GM12878 (cell line): ENCODE measurements around the gene PTPN21. TPM values are rescaled to one million over a fixed set of nuclear protein-coding genes. Genes with fewer than 3 reads are reported as not detected.

Source experiments
- ATAC-seq: fragments of 200-7000 bp; cut with Tn5 transposase; 3 replicates; pipeline ENCODE4 v1.9.1; 2020; ENCODE audit warnings: mild to moderate bottlenecking, moderate library complexity
- BruUV-seq: library from RNA; stranded (reverse); fragments of 400-500 nt; replicated peaks from 2 replicates; lab custom pipeline; 2021; lab: Mats Ljungman, UMichigan
- CTCF ChIA-PET: fragments of 300-600 bp; sonication (Branson Sonifier 250); formaldehyde crosslinking; extraction: SDS; loops from one replicate; lab custom pipeline; 2021; ENCODE audit warnings: inconsistent platforms; lab: Yijun Ruan, JAX
- POLR2A ChIA-PET: fragments of 350-600 bp; formaldehyde crosslinking; extraction: SDS; loops from one replicate; lab custom pipeline; 2021; ENCODE audit warnings: inconsistent platforms; lab: Charles Lee
- RAD21 ChIA-PET: fragments of 300-600 bp; sonication (Branson Sonifier 250); formaldehyde crosslinking; loops from one replicate; lab custom pipeline; 2023; ENCODE audit warnings: antibody characterized with exemption; ENCODE audit not compliant: unreplicated experiment; lab: Charles Lee
- SMC1A ChIA-PET: fragments of 300-600 bp; sonication (Branson Sonifier 250); formaldehyde crosslinking; loops from one replicate; lab custom pipeline; 2023; ENCODE audit not compliant: unreplicated experiment, uncharacterized antibody; lab: Charles Lee
- DNase-seq: peaks from one replicate; pipeline ENCODE4 v3.0.0-alpha.2; 2011; ENCODE audit warnings: low read depth, low spot score
- FAIRE-seq: peaks from 3 replicates; lab custom pipeline; 2011; peaks lifted over from hg19 to GRCh38; lab: Jason Lieb, UNC
- H2AFZ ChIP-seq: 2 replicates; pipeline ENCODE4 v1.6.0; 2011; ENCODE audit warnings: low read depth, low read length, control low read depth; ENCODE audit not compliant: control insufficient read depth
- H3K27ac ChIP-seq: 2 replicates; pipeline ENCODE4 v1.5.1; 2011; ENCODE audit warnings: control low read depth; ENCODE audit not compliant: control insufficient read depth, insufficient read depth
- H3K27me3 ChIP-seq, 2 experiments: replicated peaks in 1 of 2; 2 replicates each; pipeline versions ENCODE4 v1.6.0 to v1.6.1; 2011; ENCODE audit warnings: low read length in 1 of 2; ENCODE audit not compliant: control insufficient read depth in 2 of 2, insufficient read depth in 2 of 2
- H3K36me3 ChIP-seq, 2 experiments: 2 replicates each; pipeline ENCODE4 v1.5.1; 2011; ENCODE audit warnings: low read length in 1 of 2; ENCODE audit not compliant: control insufficient read depth in 2 of 2, insufficient read depth in 2 of 2
- H3K4me1 ChIP-seq: 2 replicates; pipeline ENCODE4 v1.6.1; 2011; ENCODE audit warnings: mild to moderate bottlenecking, low read length, moderate library complexity, mixed read lengths; ENCODE audit not compliant: control insufficient read depth, insufficient read depth
- H3K4me2 ChIP-seq: 2 replicates; pipeline ENCODE4 v1.6.0; 2011; ENCODE audit warnings: control low read depth; ENCODE audit not compliant: control insufficient read depth, insufficient read depth
- H3K4me3 ChIP-seq: fragments of 200-600 bp; sonication (generic); 2 replicates; pipeline ENCODE4 v1.5.1; 2016
- H3K79me2 ChIP-seq: 2 replicates; pipeline ENCODE4 v1.6.0; 2011; ENCODE audit warnings: low read length; ENCODE audit not compliant: control insufficient read depth, insufficient read depth
- H3K9ac ChIP-seq: 2 replicates; pipeline ENCODE4 v1.8.0; 2011; ENCODE audit warnings: low read length, control low read depth, mixed read lengths; ENCODE audit not compliant: control insufficient read depth, insufficient read depth
- H3K9me3 ChIP-seq: replicated peaks from 3 replicates; pipeline ENCODE4 v1.5.1; 2011; ENCODE audit warnings: mild to moderate bottlenecking, low read length; ENCODE audit not compliant: control insufficient read depth, insufficient read depth
- H4K20me1 ChIP-seq: 2 replicates; pipeline ENCODE4 v1.6.0; 2011; ENCODE audit not compliant: control insufficient read depth, insufficient read depth
- EED ChIP-seq: sonication (generic); IDR thresholded peaks from 2 replicates; pipeline ENCODE4 v1.6.1; 2016; ENCODE audit warnings: antibody characterized with exemption, low read depth
- IRF3 ChIP-seq: fragments of 450-650 bp; IDR thresholded peaks from 2 replicates; pipeline ENCODE4 v1.6.1; 2014; ENCODE audit warnings: mild to moderate bottlenecking
- NR2C2 ChIP-seq: IDR thresholded peaks from 2 replicates; pipeline ENCODE4 v1.6.1; 2011; ENCODE audit warnings: borderline replicate concordance, low read depth; ENCODE audit not compliant: control insufficient read depth, insufficient read length
- PML ChIP-seq: IDR thresholded peaks from 2 replicates; pipeline ENCODE4 v1.6.1; 2012; ENCODE audit warnings: low read length, inconsistent platforms
- POLR2A ChIP-seq: IDR thresholded peaks from 2 replicates; pipeline ENCODE4 v1.6.1; 2011; ENCODE audit warnings: low read depth, mild to moderate bottlenecking, low read length
- POLR2AphosphoS5 ChIP-seq: IDR thresholded peaks from 2 replicates; pipeline ENCODE4 v1.6.1; 2011; ENCODE audit warnings: mild to moderate bottlenecking, low read length, inconsistent platforms
- RELB ChIP-seq: fragments of 450-650 bp; IDR thresholded peaks from 2 replicates; pipeline ENCODE4 v1.6.1; 2017; ENCODE audit warnings: low read depth, mild to moderate bottlenecking, moderate library complexity
- STAT1 ChIP-seq: fragments of 450-650 bp; conservative IDR thresholded peaks from 2 replicates; pipeline ENCODE4 v1.6.1; 2014; ENCODE audit warnings: antibody characterized with exemption, mild to moderate bottlenecking
- TARDBP ChIP-seq: IDR thresholded peaks from 2 replicates; pipeline ENCODE4 v1.6.1; 2016; ENCODE audit warnings: borderline replicate concordance
- TBL1XR1 ChIP-seq: IDR thresholded peaks from 2 replicates; pipeline ENCODE4 v1.6.1; 2012; ENCODE audit warnings: low read depth, low read length, improper control_type of control experiment
- WGBS: methylation state at CpG from one replicate; pipeline ENCODE4 v1.1.6; 2016; ENCODE audit warnings: low lambda C conversion rate; ENCODE audit not compliant: insufficient replicate concordance, insufficient coverage; ENCODE audit errors: missing lambda C conversion rate; 5-methylcytosine and 5-hydroxymethylcytosine counted together
- in situ Hi-C: fragments of 300-500 bp; cut with MboI; formaldehyde crosslinking; loops from 9 replicates; pipeline ENCODE4 v1.14.3; 2018; ENCODE audit warnings: mixed read lengths
- intact Hi-C: fragments of 100-400 bp; cut with micrococcal nuclease; formaldehyde crosslinking; loops from one replicate; pipeline ENCODE4 v1.14.2; 2022; ENCODE audit not compliant: unreplicated experiment
- polyA plus RNA-seq, 11 experiments: library from polyadenylated mRNA; depleted of rRNA in 4 of 11; unstranded in 6 of 11; stranded (reverse) in 5 of 11; fragments of >200 nt; fragmentation: Nextera tagmentation in 4 of 11; fragmentation: Illumina TruSeq in 1 of 11; extraction: Ambion mirVana in 4 of 11; extraction: Trizol in 1 of 11; gene quantifications; 1 replicate in 1 of 11; 2 replicates in 10 of 11; pipeline versions ENCODE4 v1.2.1 to v1.2.3, GENCODE V29; 2011 to 2016; ENCODE audit warnings: inconsistent platforms in 2 of 11, missing spikeins in 2 of 11, low read depth in 1 of 11
- total RNA-seq, 4 experiments: library from RNA; depleted of rRNA in 3 of 4; stranded (reverse); fragments of >200 nt in 3 of 4; fragmentation: Illumina TruSeq in 1 of 4; extraction: Trizol in 1 of 4; gene quantifications; 2 replicates each; pipeline versions ENCODE4 v1.2.1 to v1.2.3, GENCODE V29; 2013 to 2021

PTPN21 gene
- total and polyA plus RNA-seq, 10 of the 15 experiments (the other 5 are each of a cell fraction or from before 2014, with no cell fraction given): 0.01 to 0.23 (median 0.04) TPM; not detected in 3

GRCh38 chr14:88518592-88519512 is 36.0 kb downstream of the PTPN21 start:
- Histone ChIP-seq H3K36me3 (no peaks in the 10 kb centered on the region), H3K4me2 (no peak overlapping the region), H3K27ac (no peak overlapping the region), H4K20me1 (no peaks in the 10 kb centered on the region), H3K27me3 (no peaks in the 10 kb centered on the region), H3K79me2 (no peaks in the 10 kb centered on the region), H3K9me3 (no peaks in the 10 kb centered on the region), H3K4me3 (no peak overlapping the region), H3K9ac (no peak overlapping the region), H3K4me1 (no peaks in the 10 kb centered on the region), H2AFZ (no peak overlapping the region)
- ChIA-PET POLR2A (no interaction called here), CTCF (no interaction called here), SMC1A (interaction anchor here (1.0 to 1.5 kb wide), 2 partner anchors 27 to 117 kb away, joined by 3 read pairs; no protein-coding TSS in a partner anchor), RAD21 (no interaction called here)
- in situ Hi-C loops: no loop called here
- DNase-seq: no peak
- intact Hi-C loops: no loop called here
- BruUV-seq: no TSS peak
- FAIRE-seq: no peak
- TF ChIP-seq EED (no peak), RELB (no peak), STAT1 (no peak), POLR2A (no peak), IRF3 (no peak), NR2C2 (no peak), POLR2AphosphoS5 (no peak), PML (no peak), TBL1XR1 (no peak), TARDBP (no peak)
- no peak; the same call in 2 of the 3 replicates for ATAC-seq
- 13% methylated on average over 5 of the region's 5 CpGs for WGBS
